ENCODE data around the gene P2RY4. TPM values are rescaled to one million over a fixed set of nuclear protein-coding genes. Genes with fewer than 3 reads are reported as not detected.
"Not testable (repeated sequence)": the region's sequence is repeated elsewhere in the genome, so short reads cannot be mapped to it uniquely, and the experiment has no call there.

Gene P2RY4
- total RNA-seq: not detected
- long read RNA-seq: 0 reads

- DNase-seq (no peak), ATAC-seq (ENCODE audit: poor library complexity) (no peak)
- intact Hi-C loops (cut with DNase I): loop anchor here (5.0 kb wide), 1 partner anchor 63 kb away; no protein-coding TSS in a partner anchor
These were observed at the start of gene P2RY4 for GRCh38 chrX:70260104-70260503. TSS of gene P2RY4 (minus strand) at chrX:70260204. CDS start at chrX:70259624, 580 bp downstream.

DNA sequence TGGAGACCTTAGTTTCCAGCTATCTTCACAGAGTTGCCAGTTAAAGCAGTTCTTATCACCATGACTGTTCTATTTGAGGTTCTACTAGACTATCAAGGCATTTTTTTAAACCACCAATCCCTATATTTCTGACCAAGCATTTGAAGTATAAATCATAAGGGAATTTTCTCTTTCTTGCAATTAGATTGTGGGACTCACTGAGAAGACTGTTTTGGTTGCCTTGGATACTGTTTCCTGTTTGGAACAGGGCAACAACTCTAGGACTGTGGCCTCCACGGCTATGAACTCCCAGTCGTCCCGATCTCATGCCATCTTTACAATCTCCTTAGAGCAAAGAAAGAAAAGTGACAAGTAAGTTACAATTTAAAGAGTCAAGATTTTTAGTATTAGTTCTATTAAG lies 41.7 kb upstream of the P2RY4 start:
- DNase-seq (no peak), ATAC-seq (ENCODE audit: poor library complexity) (no peak)
- intact Hi-C loops (cut with DNase I): no loop called here

GRCh38 chrX:70293621-70294020 lies 33.6 kb upstream of the P2RY4 start:
- intact Hi-C loops (cut with DNase I): no loop called here
- DNase-seq (no peak), ATAC-seq (ENCODE audit: poor library complexity) (no peak)

- DNase-seq (no peak), ATAC-seq (ENCODE audit: poor library complexity) (no peak)
- intact Hi-C loops (cut with DNase I): no loop called here
These were observed 32.8 kb upstream of the P2RY4 start for GRCh38 chrX:70292788-70293187.

GRCh38 chrX:70289793-70290770 lies 30.1 kb upstream of the P2RY4 start, which contains the start of the genes KIF4A and PDZD11:
TSS of gene KIF4A (plus strand) at chrX:70290104. CDS start at chrX:70290459, 355 bp downstream.
TSS of gene PDZD11 (minus strand) at chrX:70289927. CDS start at chrX:70289341, 586 bp downstream.
- ATAC-seq (ENCODE audit: poor library complexity) (peak; percentile 100), DNase-seq (peak; percentile 85)
- intact Hi-C loops (cut with DNase I): no loop called here

- DNase-seq (no peak), ATAC-seq (ENCODE audit: poor library complexity) (no peak)
- intact Hi-C loops (cut with DNase I): no loop called here
These were observed 29.3 kb upstream of the P2RY4 start for GRCh38 chrX:70289168-70289792.

- ATAC-seq (ENCODE audit: poor library complexity): no peak
- intact Hi-C loops (cut with DNase I): no loop called here
- DNase-seq: no peak
These were observed 21.9 kb upstream of the P2RY4 start, which contains the start of gene RAB41 for GRCh38 chrX:70281951-70282350. TSS of gene RAB41 (plus strand) at chrX:70282172. CDS start at chrX:70282218, 46 bp downstream.

DNA sequence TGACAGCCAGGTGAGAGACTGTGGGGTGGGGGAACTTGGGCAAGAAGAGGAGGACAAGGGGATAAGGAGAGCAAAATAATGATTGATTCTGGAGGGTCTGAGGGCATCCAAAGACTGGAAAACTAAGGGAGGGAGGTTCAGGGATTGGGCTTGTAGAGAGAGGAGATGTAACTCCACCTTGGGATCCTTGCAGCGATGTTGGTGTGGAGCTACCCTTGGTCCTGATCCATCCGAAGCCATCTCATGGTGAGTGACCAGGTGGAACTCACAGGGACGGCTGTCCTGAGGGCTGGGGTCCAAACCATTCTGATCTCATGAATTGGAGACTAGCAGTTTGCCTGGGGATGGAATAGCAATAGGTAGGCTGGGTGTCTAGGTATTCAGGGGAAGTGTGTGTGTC lies 20.6 kb upstream of the P2RY4 start:
- intact Hi-C loops (cut with DNase I): no loop called here
- ATAC-seq (ENCODE audit: poor library complexity) (no peak), DNase-seq (no peak)

DNA sequence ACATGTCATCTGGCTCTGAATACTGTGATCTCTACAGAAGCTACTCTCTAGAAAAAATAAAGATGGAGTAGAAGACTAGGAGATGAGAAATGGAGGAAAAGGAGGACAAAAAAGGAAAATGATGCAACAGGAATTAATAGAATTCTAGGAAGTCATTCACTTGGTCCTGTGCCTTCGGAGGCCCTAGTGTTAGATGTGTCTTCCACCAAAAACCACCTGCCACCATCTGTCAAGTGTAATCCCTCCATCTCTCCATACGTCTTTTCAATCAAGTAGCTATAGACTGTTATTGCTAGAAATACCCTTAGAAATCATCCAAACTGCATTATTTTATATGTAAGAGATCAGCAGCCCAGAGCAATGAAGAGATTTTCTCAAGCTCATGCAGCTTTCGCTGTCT lies 19.1 kb upstream of the P2RY4 start:
- DNase-seq: no peak
- intact Hi-C loops (cut with DNase I): no loop called here
- no peak for ATAC-seq (ENCODE audit: poor library complexity)

DNA sequence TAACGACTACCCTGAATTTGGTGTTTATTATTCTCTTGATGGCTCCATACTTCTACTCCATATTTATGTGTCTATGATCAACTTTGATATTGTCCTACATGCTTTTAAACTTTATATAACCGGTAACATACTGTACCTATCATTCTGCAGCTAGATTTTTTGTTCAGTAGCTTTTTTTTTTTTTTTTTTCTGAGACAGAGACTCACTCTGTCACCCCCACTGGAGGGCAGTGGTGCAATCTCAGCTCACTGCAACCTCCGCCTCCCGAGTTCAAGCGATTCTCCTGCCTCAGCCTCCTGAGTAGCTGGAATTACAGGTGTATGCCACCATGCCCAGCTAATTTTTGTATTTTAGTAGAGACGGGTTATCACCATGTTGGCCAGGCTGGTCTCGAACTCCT lies 14.0 kb upstream of the P2RY4 start:
- DNase-seq; ATAC-seq (ENCODE audit: poor library complexity); intact Hi-C loops (cut with DNase I): not testable (repeated sequence)

- intact Hi-C loops (cut with DNase I): no loop called here
- DNase-seq (no peak), ATAC-seq (ENCODE audit: poor library complexity) (no peak)
These were observed 8.0 kb upstream of the P2RY4 start, which contains the start of gene ARR3 for GRCh38 chrX:70268034-70268433. TSS of gene ARR3 (plus strand) at chrX:70268334. CDS start at chrX:70269386, 1,052 bp downstream.

DNA sequence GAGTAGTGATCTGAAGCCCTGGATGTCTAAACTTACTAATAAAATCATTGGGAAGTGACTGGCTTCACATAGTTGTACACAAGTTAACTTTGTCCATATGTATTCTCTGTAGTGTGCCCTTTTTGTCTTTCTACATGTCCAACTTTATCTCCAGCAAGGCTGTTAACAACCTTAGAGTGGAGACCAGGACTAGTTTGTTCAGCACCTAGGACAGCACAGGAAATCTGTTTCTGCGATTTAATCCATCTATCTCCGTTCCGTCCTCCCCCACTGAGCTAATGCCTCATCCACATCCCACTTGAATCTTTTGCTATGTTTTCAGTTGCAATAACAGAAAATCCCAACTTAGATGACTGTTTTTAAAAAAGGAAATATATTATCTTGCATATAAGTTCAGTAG lies 4.8 kb upstream of the P2RY4 start:
- intact Hi-C loops (cut with DNase I): loop anchor here (5.0 kb wide), 1 partner anchor 67 kb away; no protein-coding TSS in a partner anchor
- DNase-seq (no peak), ATAC-seq (ENCODE audit: poor library complexity) (no peak)

- DNase-seq (peak; percentile 42), ATAC-seq (ENCODE audit: poor library complexity) (peak; percentile 67)
- intact Hi-C loops (cut with DNase I): loop anchor here (5.0 kb wide), 1 partner anchor 66 kb away; no protein-coding TSS in a partner anchor
These were observed 3.1 kb upstream of the P2RY4 start for GRCh38 chrX:70262952-70263567.

DNA sequence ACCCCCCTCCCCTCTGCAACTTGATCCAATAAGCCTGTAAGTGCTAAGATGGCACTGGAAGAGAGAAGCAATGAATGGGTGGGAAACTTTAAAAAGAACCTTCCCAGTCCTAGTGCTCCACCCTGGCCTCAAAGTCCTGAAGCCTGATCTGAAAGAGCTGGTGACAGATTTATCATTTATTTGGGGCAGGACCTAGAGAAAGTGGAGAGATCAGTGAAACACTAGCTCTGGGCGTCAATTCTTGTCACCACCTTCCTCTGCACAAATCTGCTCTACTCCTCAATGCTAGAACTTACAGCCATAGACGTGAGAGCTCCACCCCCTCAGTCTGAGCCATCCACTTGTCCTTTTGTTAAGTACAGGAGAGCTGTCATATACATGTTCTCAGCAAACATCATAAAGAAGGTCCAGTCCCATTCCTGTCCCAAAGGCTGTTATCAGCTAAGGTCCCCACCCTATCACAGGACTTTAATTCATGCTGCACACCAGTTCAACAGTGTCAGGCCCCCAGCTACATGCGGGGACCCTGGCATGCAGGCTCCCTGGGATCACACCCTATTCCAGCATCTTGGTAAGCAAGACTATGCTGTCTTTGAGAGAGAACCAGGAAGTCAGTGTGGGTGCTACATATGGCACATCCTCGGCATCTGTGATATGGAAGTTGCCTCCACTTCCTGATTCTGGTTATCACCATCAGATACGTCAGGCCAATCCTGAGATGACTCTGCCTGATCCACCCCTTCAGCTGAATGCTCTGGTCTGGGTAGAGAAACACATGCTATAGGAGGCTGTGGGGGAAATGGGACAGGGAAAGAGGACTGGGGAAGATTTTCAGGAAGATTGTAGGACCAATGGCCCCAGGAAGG lies 2.3 kb downstream of the P2RY4 start:
- intact Hi-C loops (cut with DNase I): no loop called here
- no peak for DNase-seq
- ATAC-seq (ENCODE audit: poor library complexity): no peak

DNA sequence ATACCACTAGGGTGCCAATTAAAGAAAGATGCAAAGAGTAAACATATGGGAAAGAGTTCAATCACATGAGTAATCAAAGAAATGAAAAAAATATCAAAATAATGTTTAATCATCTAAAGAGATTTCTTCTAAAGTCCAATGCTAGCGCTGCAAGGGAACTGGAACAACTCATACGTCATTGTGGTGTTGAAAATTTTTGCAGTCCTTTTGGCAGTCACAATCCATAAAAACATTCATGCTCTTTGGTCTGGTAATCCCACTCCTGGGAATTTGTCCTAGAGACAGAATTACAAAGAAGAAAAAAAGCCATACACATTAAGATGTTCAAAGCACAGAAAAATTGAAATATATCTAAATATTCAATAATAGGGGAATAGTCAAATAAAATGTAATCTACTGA lies 4.6 kb downstream of the P2RY4 start:
- ATAC-seq (ENCODE audit: poor library complexity): peak; percentile 43
- intact Hi-C loops (cut with DNase I): no loop called here
- no peak for DNase-seq

- DNase-seq (no peak), ATAC-seq (ENCODE audit: poor library complexity) (no peak)
- intact Hi-C loops (cut with DNase I): no loop called here
These were observed 5.1 kb downstream of the P2RY4 start for GRCh38 chrX:70254909-70255308.

DNA sequence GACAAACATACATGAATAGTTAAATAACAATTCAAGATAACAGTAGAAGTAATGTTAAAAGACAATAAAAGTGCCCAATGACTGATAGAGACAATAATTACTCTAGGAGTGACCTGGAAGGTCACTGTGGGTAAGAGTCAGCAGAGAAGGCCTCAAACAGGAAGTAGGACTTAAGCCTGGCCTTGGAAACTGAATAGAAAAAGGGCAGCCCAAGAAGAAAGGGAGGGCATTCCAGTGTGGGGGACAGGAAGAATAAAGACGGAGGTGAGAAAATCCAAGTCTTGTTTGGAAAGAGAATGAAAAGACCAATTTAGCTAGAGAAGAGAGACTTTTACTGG lies 6.0 kb downstream of the P2RY4 start:
- no peak for DNase-seq
- ATAC-seq (ENCODE audit: poor library complexity): no peak
- intact Hi-C loops (cut with DNase I): no loop called here

- ATAC-seq (ENCODE audit: poor library complexity) (no peak), DNase-seq (no peak)
- intact Hi-C loops (cut with DNase I): no loop called here
These were observed 6.5 kb downstream of the P2RY4 start for GRCh38 chrX:70253377-70254062.
